Measurements from ENCODE around the gene UBASH3A.

The UBASH3A gene

DNA sequence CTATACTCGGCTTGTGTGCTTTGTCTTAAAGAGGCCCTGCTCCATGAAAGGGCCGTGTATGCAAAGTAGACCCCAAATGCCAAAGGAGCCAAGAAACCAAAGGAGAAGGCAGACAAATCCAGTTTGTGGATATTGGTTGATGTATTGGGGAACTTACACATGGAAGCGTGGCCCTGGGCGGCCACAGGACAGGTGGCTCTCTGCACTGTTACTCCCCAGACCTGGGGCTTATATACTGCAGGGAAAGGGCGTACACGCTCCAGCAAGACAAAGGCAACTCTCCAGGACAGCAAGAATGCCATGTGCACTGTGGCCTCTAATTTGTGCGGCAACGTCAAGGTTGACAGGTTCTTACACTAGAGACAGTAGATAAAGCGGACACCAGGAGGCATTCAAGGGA is 67.5 kb downstream of the UBASH3A start:
- DNase-seq: no peak

DNA sequence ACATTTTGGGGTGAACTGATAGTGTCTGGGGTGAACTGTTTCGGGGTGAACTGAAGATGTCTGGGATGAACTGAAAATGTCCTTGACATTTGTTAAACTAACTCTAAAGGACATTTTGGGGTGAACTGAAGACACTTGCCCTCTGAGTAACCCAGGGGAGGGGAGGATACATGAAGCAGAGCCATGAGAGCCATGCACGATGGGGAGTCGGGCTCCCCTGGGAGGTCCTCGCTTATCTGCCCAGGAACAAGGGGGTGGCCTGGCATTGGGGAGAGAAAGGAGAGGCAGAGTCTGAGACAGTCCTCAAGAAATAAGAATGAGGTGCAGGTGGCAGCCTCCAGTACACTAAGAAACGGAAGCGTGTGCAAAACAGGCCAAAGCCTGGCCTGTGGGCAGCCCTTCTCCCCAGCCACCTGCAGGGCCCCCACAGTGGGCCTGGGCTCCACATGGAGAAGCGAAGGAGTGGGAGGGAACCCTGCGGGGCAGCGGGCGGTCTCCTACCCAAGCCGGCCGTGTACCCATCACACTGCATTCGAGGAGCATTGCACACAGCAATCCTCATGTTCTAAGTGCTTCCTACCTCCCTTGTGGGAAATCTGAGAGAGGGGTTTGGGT is 68.1 kb downstream of the UBASH3A start:
- DNase-seq: no peak

DNA sequence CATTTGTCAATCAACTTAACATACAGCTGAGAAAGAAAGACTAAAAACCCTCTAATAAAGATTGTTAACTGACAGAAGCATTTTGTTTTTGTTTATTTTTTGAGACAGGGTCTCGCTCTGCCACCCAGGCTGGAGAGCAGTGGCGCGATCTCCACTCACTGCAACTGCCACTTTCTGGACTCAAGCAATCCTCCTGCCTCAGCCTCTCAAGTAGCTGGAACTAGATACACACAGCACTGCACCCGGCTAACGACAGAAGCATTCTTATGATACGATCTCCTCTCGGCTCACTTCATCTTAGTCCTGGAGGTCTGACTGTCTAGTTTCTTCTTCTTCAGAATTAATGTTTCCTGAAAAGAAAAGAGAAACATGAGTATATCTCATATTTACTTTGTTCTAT is 68.8 kb downstream of the UBASH3A start:
- no peak for DNase-seq

DNA sequence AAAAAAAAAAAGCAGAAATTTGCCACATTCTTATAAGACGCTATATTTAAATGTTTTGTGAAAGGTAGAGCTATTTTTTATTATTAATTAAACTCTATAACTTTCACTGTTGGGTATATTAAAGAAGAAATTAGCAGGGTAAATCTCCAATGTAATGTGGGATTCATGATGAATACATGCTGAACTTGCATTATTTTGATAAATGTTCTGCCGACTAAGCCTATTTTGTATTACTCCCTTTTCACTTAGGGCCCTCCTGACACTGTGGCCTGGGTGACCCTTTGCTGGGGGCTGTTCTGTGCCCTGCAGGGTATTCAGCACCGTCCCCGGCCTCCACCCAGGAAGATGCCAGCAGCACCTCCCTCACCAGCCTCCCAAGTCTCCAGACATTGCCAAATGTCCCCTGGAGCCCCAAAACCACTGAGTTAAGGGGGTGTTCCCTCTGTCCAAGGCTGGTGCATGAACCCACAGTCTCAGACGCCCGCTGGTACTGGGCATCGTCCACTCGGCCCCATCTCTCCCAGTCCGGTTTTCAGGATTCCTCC is 69.9 kb downstream of the UBASH3A start:
- DNase-seq: no peak

DNA sequence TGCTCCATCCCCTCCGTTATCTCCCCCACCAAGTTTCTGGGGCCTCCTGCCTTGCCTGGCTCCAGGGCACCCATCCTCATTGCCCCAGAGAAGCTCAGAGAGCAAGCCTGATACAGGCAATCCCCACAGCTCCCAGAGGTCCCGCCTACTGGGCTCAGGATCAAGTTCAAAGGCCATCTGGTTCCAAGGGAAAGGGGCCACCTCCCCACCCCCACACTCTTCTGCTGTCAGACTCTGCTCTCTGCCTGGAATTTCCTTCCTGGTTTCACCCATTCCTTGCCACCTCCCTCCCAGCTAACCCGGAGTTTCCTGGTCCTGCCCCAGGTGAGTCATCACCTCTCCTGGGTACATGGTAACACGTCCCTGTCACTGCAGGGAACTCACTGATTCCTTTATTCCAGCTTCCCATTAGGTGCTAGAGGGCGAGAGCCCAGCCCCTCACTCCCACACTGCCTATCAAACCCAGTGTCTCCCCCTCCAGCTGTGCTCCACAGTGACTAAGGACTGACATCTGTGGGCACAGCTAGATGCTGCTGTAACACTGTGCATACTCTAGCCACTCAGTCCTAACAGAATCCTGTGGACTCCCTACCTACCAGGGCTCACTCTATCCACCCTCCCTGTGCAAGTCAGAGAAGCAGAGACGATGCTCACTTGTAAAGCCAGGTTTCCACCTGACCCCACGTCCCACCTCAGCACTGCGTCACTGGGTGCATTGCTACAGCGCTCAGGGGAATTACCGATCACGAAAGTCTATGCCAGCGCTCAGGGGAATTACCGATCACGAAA is 70.5 kb downstream of the UBASH3A start:
- no peak for DNase-seq

GRCh38 chr21:42475036-42475435 is 71.3 kb downstream of the UBASH3A start:
- DNase-seq: no peak

GRCh38 chr21:42475526-42476387 is 72.1 kb downstream of the UBASH3A start:
- DNase-seq: no peak

GRCh38 chr21:42476388-42477331 is 73.0 kb downstream of the UBASH3A start:
- DNase-seq: no peak

- DNase-seq: no peak
Observed at GRCh38 chr21:42478504-42478903, 74.8 kb downstream of the UBASH3A start.

DNA sequence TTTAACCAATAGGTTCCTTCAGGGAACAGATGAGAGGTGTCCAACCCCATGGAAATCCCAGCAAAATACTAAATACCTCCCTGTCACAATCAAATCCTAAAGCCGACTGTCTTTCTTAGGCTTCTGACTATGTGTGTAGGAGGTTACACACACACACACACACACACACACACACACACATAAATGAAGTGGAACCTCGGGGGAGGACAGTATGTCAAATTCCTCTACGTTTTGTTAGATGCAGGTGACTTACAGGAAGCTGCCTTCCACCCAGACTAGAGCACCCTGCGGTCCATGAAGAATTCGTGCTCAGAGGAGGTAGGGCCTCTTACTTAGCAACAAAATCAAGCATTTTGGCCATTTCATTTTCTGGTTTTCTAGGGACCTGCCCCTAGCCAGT is 75.9 kb downstream of the UBASH3A start:
- DNase-seq: no peak

DNA sequence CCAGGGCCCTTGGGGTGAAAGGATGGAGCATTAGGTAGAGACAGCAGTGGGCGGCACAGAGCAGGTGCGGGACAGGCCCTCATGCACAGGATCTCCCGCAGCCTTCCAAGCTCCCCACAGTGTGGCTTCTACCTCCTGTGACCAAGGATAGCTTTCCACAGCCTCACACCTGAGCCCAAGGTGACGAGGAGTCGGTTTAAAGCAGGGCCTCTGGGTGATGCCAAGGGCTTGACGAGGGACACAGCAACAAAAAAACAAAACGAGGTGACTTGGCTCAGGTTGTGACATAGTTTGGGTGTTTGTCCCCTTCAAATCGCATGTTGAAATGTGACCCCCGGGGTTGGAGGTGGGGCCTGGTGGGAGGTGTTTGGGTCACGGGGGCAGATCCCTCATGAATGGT is 77.0 kb downstream of the UBASH3A start:
- no peak for DNase-seq

DNA sequence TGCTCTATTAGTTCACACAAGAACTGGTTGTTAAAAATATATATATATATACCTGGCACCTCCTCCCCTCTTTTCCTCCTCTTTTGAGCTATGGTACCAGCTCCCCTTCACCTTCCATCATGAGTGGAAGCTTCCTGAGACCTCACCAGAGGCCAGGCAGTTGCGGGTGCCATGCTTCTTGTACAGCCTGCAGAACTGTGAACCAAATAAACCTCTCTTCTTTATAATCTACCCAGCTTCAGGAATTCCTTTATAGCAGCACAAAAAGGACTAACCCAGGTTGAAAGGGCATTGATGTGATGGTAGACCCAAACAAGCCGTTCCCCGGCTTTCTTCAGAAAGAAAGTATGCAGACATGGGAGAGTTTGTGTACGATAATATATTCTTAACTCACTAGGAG is 77.5 kb downstream of the UBASH3A start:
- no peak for DNase-seq

DNA sequence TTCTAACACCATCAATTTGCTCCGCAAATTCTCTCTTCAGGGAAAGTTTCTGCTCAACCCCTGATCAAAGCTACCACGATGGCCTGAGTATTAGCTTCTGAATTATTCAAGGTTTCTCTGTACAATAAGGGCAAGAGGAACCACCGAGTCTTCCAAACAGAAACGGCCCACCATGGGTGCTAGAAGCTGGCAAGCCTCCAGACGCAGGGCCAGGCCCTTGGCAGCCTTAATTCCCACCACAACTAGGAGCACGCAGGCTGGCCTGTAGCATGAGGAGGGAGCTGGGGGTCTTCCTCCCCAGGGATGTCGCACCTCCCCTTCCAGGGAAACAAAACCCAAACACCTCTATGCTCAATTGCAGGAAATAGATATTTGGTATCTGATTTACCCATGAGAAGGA is 81.3 kb downstream of the UBASH3A start:
- DNase-seq: no peak

GRCh38 chr21:42486072-42486471 is 82.4 kb downstream of the UBASH3A start:
- no peak for DNase-seq

DNA sequence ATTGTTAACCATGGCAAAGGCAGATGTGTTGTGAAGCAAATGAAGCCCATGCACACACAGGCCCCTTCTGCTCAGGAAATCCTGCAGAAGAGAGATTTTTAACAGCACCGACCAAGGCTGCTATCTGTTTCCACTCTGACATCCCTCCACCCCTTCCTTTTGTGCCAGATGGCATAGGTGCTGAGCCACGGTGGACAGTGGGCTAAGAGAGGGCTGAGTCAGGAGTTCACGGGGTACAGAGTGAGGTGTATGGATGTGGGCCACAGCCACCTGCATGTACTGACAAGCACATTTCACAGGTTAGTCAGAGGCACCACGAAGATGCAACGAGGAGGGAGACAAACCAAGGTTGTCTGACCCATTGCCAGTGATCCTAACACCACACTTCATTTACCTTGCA is 82.8 kb downstream of the UBASH3A start:
- no peak for DNase-seq

DNA sequence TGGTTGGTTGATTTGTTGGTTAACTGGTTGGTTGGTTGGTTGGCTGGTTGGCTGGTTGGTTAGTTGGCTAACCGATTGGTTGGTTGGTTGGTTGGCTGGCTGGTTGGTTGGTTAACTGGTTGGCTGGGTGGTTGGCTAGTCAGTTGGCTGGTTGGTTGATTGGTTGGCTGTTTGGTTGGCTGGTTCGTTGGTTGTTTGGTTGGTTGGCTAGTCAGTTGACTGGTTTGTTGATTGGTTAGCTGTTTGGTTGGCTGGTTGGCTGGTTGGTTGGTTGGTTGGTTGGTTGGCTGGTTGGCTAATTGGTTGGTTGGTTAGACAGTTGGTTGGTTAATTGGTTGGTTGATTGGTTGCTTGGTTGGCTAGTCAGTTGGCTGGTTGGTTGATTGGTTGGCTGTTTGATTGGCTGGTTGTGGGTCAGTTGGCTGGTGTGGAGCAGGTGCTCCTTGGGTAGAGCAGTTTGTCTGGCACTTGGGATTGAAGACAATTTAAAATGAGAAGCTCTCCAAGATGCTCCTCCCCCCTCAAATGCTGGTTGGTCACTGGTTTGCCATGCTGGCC is 85.4 kb downstream of the UBASH3A start:
- DNase-seq: no peak

GRCh38 chr21:42489991-42490390 is 86.3 kb downstream of the UBASH3A start:
- DNase-seq: no peak

GRCh38 chr21:42490720-42491119 is 87.0 kb downstream of the UBASH3A start:
- no peak for DNase-seq

- DNase-seq: no peak
Observed at GRCh38 chr21:42491328-42491727, 87.6 kb downstream of the UBASH3A start.

GRCh38 chr21:42492201-42492600 is 88.5 kb downstream of the UBASH3A start:
- no peak for DNase-seq

- no peak for DNase-seq
Observed at GRCh38 chr21:42493109-42494060, 89.7 kb downstream of the UBASH3A start.
